Mucosa of descending colon (tissue), 3 donors: ENCODE data around the gene MYO6. TPM values are rescaled to one million over a fixed set of nuclear protein-coding genes. Genes with fewer than 3 reads are reported as not detected.

Experiments
- ATAC-seq: fragments of 200-7000 bp; cut with Tn5 transposase; one replicate; pipeline ENCODE4 v1.9.1; 2020; ENCODE audit warnings: mild to moderate bottlenecking, moderate library complexity
- DNase-seq, 3 donors: peaks; one replicate each; pipeline ENCODE4 v3.0.0-alpha.2; 2020
- H3K36me3 ChIP-seq: fragments of 200-600 bp; one replicate; pipeline ENCODE4 v1.8.0; 2021; ENCODE audit warnings: low read depth, mild to moderate bottlenecking
- H3K4me1 ChIP-seq: fragments of 200-600 bp; one replicate; pipeline ENCODE4 v1.8.0; 2021; ENCODE audit warnings: low read depth, mild to moderate bottlenecking
- H3K4me3 ChIP-seq: fragments of 200-600 bp; one replicate; pipeline ENCODE4 v1.8.0; 2021; ENCODE audit warnings: mild to moderate bottlenecking
- H3K9me3 ChIP-seq: fragments of 200-600 bp; one replicate; pipeline ENCODE4 v1.8.0; 2021; ENCODE audit warnings: mild to moderate bottlenecking
- CTCF ChIP-seq: fragments of 200-600 bp; IDR thresholded peaks from one replicate; pipeline ENCODE4 v1.8.0; 2022; ENCODE audit warnings: antibody characterized with exemption, mild to moderate bottlenecking
- intact Hi-C, 2 donors: fragments of 100-400 bp; cut with DNase I in 1 of 2; cut with micrococcal nuclease in 1 of 2; formaldehyde crosslinking; loops; one replicate each; pipeline versions ENCODE4 v1.11.0 to v1.11.1; 2022; cut with DNase I, micrococcal nuclease
- total RNA-seq, 3 donors: library from RNA; stranded (reverse); fragmentation: NEBNext Ultra II Directional in 2 of 3; extraction: Animal tissue kit (Norgen Biotek cat#: 25700) in 2 of 3; gene quantifications; one replicate each; pipeline versions ENCODE4 v1.2.1 to v1.2.4, GENCODE V29; 2021 to 2023
- donor health status: DM: no; HTN: no; CAD: no; lungs with moderate emphysema.
- donor health status: DM: no; HTN: no; CAD: no.
- donor health status: DM: no; HTN: yes; CAD: no.

Gene MYO6
- total RNA-seq, 3 donors from 2014 or later, result 37.6 to 69.2 (median 59.7) TPM

GRCh38 chr6:75941509-75941908, 192.5 kb downstream of the MYO6 start:
- no peaks in the 10 kb centered on the region for H3K4me1 ChIP-seq
- ATAC-seq, result no peak
- no peak overlapping the region for H3K4me3 ChIP-seq
- H3K36me3 ChIP-seq, result no peaks in the 10 kb centered on the region
- intact Hi-C loops, result no loop called here
- DNase-seq, result no peak
- no peak for TF ChIP-seq CTCF
- no peaks in the 10 kb centered on the region for H3K9me3 ChIP-seq

GRCh38 chr6:75943381-75943780, 194.3 kb downstream of the MYO6 start:
- ATAC-seq (no peak), DNase-seq (no peak)
- H3K4me1 ChIP-seq, result no peaks in the 10 kb centered on the region
- H3K36me3 ChIP-seq, result no peaks in the 10 kb centered on the region
- H3K4me3 ChIP-seq, result no peak overlapping the region
- intact Hi-C loops, result no loop called here
- TF ChIP-seq CTCF, result no peak
- H3K9me3 ChIP-seq, result no peaks in the 10 kb centered on the region

GRCh38 chr6:75946146-75946831, 197.2 kb downstream of the MYO6 start:
- TF ChIP-seq CTCF, result no peak
- ATAC-seq (no peak), DNase-seq (no peak)

GRCh38 chr6:75947935-75948334, 198.9 kb downstream of the MYO6 start:
- DNase-seq (no peak), ATAC-seq (no peak)
- H3K9me3 ChIP-seq, result no peaks in the 10 kb centered on the region
- H3K36me3 ChIP-seq, result no peaks in the 10 kb centered on the region
- no peak for TF ChIP-seq CTCF
- no peak overlapping the region for H3K4me3 ChIP-seq
- intact Hi-C loops, result no loop called here
- no peaks in the 10 kb centered on the region for H3K4me1 ChIP-seq

More at GRCh38 chr6:75946146-75946831, 197.2 kb downstream of the MYO6 start:
- no peaks in the 10 kb centered on the region for H3K4me1 ChIP-seq
- H3K4me3 ChIP-seq, result no peak overlapping the region
- intact Hi-C loops, result no loop called here
- H3K9me3 ChIP-seq, result no peaks in the 10 kb centered on the region
- H3K36me3 ChIP-seq, result no peaks in the 10 kb centered on the region

GRCh38 chr6:75952128-75952527, 203.1 kb downstream of the MYO6 start:
- no peak for ATAC-seq
- H3K9me3 ChIP-seq, result no peaks in the 10 kb centered on the region
- intact Hi-C loops, result no loop called here
- no peak overlapping the region for H3K4me3 ChIP-seq
- H3K4me1 ChIP-seq, result no peaks in the 10 kb centered on the region
- DNase-seq, result no peak
- H3K36me3 ChIP-seq, result no peaks in the 10 kb centered on the region
- TF ChIP-seq CTCF, result no peak

- TF ChIP-seq CTCF, result no peak
- no peaks in the 10 kb centered on the region for H3K36me3 ChIP-seq
- no peak overlapping the region for H3K4me3 ChIP-seq
- DNase-seq (no peak), ATAC-seq (no peak)
- intact Hi-C loops, result no loop called here
- no peaks in the 10 kb centered on the region for H3K4me1 ChIP-seq
- H3K9me3 ChIP-seq, result no peaks in the 10 kb centered on the region
Measured at GRCh38 chr6:75963569-75963968, 214.5 kb downstream of the MYO6 start.
